Measurements from ENCODE around the gene DYNLT5.

The DYNLT5 gene, protein sequence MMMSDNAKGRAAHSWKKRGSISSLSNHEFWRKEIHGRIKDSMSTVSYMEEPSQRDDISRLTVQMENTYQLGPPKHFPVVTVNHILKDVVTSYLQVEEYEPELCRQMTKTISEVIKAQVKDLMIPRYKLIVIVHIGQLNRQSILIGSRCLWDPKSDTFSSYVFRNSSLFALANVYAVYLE

DNA sequence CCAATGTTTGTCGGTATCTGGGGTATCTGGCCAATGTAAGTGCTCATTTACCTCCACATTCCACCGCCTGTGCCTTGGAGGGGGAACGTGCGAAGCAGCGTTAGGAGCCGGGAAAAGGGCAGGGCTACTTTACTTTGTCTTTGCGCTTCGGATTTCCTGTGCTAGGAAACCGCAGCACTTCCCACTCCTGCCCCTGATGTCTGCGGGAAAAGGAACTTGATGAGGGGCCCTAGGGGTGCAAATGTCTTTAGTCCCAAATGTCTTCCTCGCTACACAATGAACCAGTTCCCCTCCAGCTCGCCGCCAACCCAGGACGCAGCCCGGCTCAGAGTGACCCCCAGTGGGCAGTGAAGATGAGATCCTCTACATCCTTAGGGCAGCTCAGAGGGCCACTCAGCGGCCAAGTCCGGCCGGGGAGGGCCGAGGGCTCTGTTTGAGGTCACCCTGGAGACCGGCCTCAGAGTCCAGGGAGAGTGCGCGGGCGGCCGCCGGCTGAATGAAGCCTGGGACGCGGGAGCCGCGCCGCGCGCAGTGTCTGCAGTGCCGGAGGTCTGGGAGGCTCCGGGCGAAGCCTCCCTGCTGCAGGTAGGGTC, at the start of gene DYNLT5:
DYNLT5 (plus strand) TSS at position 460 of the 593 bp plus-strand sequence. CDS start 2,200 bp downstream, outside the sequence.
- Mint-ChIP-seq H3K27me3 (ENCODE audit: low read depth) (peaks cover 21% of the 10 kb centered on the region), H3K4me1 (peaks cover 9% of the 10 kb centered on the region), H3K27ac (no peak within 1 kb of the TSS), H3K36me3 (ENCODE audit: low read depth) (no peaks in the 10 kb centered on the region), H3K4me3 (peak within 1 kb of the TSS; percentile 77 to 84 (median 77)), H3K9me3 (no peaks in the 10 kb centered on the region)
- TF ChIP-seq, protein P1, sequence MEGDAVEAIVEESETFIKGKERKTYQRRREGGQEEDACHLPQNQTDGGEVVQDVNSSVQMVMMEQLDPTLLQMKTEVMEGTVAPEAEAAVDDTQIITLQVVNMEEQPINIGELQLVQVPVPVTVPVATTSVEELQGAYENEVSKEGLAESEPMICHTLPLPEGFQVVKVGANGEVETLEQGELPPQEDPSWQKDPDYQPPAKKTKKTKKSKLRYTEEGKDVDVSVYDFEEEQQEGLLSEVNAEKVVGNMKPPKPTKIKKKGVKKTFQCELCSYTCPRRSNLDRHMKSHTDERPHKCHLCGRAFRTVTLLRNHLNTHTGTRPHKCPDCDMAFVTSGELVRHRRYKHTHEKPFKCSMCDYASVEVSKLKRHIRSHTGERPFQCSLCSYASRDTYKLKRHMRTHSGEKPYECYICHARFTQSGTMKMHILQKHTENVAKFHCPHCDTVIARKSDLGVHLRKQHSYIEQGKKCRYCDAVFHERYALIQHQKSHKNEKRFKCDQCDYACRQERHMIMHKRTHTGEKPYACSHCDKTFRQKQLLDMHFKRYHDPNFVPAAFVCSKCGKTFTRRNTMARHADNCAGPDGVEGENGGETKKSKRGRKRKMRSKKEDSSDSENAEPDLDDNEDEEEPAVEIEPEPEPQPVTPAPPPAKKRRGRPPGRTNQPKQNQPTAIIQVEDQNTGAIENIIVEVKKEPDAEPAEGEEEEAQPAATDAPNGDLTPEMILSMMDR (IDR thresholded peaks at IDR 0.05; ENCODE audit: unreplicated experiment in 3 of 3) = peak in 1 of 3 experiments; percentile 18

DNA sequence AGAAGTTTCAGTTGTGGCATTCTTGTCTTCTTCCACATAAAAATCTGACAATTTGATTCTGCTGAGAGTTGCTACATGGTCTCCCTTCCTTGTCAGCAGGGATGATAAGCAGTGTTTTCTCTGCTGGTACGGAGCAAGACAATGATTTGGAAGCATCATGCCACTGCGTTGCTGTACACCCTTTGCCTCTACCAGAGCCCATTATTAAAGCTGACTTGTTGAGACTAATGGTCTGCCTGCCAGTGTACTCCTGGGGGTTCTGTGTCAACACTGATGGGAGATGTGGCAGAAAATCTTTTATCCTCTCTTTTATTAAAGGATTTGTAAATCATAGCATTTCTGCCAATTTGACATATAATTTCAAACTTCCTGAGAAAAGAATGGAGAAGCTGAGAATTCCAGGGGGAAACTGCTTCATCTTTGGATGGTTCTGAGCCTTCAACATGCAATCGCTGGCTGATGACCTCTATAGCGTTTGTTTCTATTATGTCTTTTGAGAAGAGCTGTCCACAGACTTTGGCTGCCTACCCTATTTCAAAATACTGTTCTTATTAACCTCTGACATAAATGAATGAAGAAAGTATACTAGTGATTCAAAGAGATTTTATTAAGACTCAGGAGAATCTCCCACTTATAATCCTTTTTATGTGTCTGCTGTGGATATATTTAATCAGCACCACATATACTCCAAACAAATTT, 47.9 kb upstream of the DYNLT5 start:
- Mint-ChIP-seq H3K9me3 (no peaks in the 10 kb centered on the region), H3K36me3 (ENCODE audit: low read depth) (no peaks in the 10 kb centered on the region), H3K4me3 (no peak overlapping the region), H3K27me3 (ENCODE audit: low read depth) (no peaks in the 10 kb centered on the region), H3K27ac (peak overlapping the region in 1 of 3 experiments; percentile 48), H3K4me1 (peaks cover 16% of the 10 kb centered on the region)
- TF ChIP-seq, protein P1 (IDR thresholded peaks at IDR 0.05; ENCODE audit: unreplicated experiment in 3 of 3) = no peak

DNA sequence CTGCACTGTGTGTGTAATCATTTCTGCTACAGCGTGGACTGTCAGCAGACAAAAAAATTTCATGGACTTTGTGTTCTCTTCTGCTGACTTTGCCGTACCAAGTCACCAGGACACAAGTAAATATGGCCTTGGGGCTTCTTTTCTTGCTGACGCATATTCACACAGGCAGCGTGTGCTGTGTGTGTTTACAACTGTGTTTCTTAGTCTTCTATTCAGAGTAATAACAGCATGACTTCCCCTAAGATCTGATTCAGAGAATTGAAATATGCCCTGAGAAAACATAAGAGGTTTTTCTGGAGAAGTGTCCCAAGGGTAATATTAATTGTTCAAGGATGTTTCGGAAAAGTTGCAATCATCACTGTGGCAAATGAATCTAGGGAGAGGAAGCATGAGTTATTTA, 47.1 kb upstream of the DYNLT5 start:
- H3K4me3 Mint-ChIP-seq = no peak overlapping the region
- H3K36me3 Mint-ChIP-seq (ENCODE audit: low read depth) = no peaks in the 10 kb centered on the region
- H3K27ac Mint-ChIP-seq = peak overlapping the region; percentile 19 to 22 (median 22)
- TF ChIP-seq, protein P1 (IDR thresholded peaks at IDR 0.05; ENCODE audit: unreplicated experiment in 3 of 3) = no peak
- no peaks in the 10 kb centered on the region for H3K9me3 Mint-ChIP-seq
- peaks cover 16% of the 10 kb centered on the region for H3K4me1 Mint-ChIP-seq
- no peaks in the 10 kb centered on the region for H3K27me3 Mint-ChIP-seq (ENCODE audit: low read depth)

DNA sequence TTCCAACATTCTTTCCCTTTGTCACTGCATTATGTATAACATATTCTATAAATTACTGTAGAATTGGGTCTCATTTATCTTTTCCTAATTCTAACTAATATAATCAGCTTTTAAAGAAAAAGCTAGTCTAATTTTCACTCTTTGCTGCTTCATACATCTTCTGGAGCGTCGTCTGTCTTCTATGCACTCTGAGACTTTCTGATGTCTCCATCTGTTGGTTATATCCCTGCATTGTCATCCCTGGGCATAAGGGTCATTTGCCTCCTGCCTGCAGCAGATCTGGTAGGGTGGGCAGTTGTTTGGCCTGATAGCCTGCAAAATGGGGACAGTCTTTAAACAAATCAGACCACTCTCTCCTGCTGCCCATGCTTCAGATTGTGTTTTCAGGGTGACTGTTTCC, 40.8 kb upstream of the DYNLT5 start:
- H3K36me3 Mint-ChIP-seq (ENCODE audit: low read depth) = no peaks in the 10 kb centered on the region
- no peaks in the 10 kb centered on the region for H3K4me1 Mint-ChIP-seq
- H3K27ac Mint-ChIP-seq = peak overlapping the region in 1 of 3 experiments; percentile 1
- H3K4me3 Mint-ChIP-seq = no peak overlapping the region
- no peaks in the 10 kb centered on the region for H3K9me3 Mint-ChIP-seq
- TF ChIP-seq, protein P1 (IDR thresholded peaks at IDR 0.05; ENCODE audit: unreplicated experiment in 3 of 3) = peak; percentile 16 to 35 (median 20)
- H3K27me3 Mint-ChIP-seq (ENCODE audit: low read depth) = no peaks in the 10 kb centered on the region

DNA sequence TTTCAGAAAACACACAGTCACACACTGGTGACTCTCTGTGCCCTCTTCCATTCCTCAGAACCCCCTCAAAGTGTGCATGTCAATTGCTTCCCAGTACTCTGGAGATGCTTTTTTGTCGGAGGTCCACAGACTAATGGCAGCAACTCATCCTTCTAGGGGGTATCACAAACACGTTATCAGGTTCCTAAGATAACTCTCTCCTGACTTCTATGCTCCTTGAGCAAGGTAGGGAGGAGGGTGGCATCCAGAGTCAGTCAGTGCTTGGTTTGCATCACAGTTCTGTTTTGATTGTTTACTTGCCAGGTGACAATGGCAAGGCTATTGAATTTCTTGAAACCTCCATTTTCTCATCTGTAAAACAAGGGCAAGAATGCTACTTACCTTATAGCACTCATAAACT, 39.4 kb upstream of the DYNLT5 start:
- Mint-ChIP-seq H3K4me1 (no peaks in the 10 kb centered on the region), H3K27ac (no peak overlapping the region), H3K36me3 (ENCODE audit: low read depth) (no peaks in the 10 kb centered on the region), H3K4me3 (no peak overlapping the region), H3K9me3 (no peaks in the 10 kb centered on the region), H3K27me3 (ENCODE audit: low read depth) (no peaks in the 10 kb centered on the region)
- TF ChIP-seq, protein P1 (IDR thresholded peaks at IDR 0.05; ENCODE audit: unreplicated experiment in 3 of 3) = no peak
